K562 (cell line): ENCODE data around the gene SPIRE1. TPM values are rescaled to one million over a fixed set of nuclear protein-coding genes. Genes with fewer than 3 reads are reported as not detected.

Source experiments
- ATAC-seq: fragments of 200-7000 bp; cut with Tn5 transposase; 3 replicates; pipeline ENCODE4 v1.9.1; 2020; ENCODE audit warnings: moderate library complexity
- BruUV-seq: library from RNA; stranded (reverse); fragments of 400-500 nt; replicated peaks from 2 replicates; lab custom pipeline; 2021; lab: Mats Ljungman, UMichigan
- CTCF ChIA-PET: fragments of 300-600 bp; formaldehyde crosslinking; extraction: SDS; loops from one replicate; lab custom pipeline; 2021; ENCODE audit warnings: low intra/inter-chr PET ratio; lab: Yijun Ruan, JAX
- POLR2A ChIA-PET: fragments of 300-600, 350-650 bp; sonication (Branson Sonifier 250); formaldehyde crosslinking; extraction: SDS; loops from one replicate; lab custom pipeline; 2021; ENCODE audit warnings: antibody characterized with exemption, inconsistent platforms; lab: Yijun Ruan, JAX
- DNase-seq, 4 experiments: peaks; one replicate each; pipeline versions ENCODE4 v3.0.0 to v3.0.0-alpha.2; 2011 to 2018; ENCODE audit warnings: low spot score in 3 of 4, mixed read lengths in 3 of 4; ENCODE audit errors: extremely low read depth in 1 of 4
- FAIRE-seq: peaks from 2 replicates; lab custom pipeline; 2011; peaks lifted over from hg19 to GRCh38; lab: Jason Lieb, UNC
- H2AFZ ChIP-seq: 2 replicates; pipeline ENCODE4 v1.6.0; 2011; ENCODE audit warnings: low read depth, low read length, control low read depth, inconsistent platforms
- H3K27ac ChIP-seq: fragments of 200-600 bp; 3 replicates; pipeline ENCODE4 v1.8.0; 2011; ENCODE audit warnings: low read depth, mild to moderate bottlenecking, control low read depth, inconsistent platforms, low read length, moderate library complexity, mixed read lengths; ENCODE audit errors: extremely low read depth
- H3K27me3 ChIP-seq, 2 experiments: fragments of 300-600 bp in 1 of 2; 2 replicates in 1 of 2; 3 replicates in 1 of 2; pipeline versions ENCODE4 v1.6.0 to v1.8.0; 2011; ENCODE audit warnings: inconsistent platforms in 2 of 2, low read length in 2 of 2, mild to moderate bottlenecking in 1 of 2, mixed read lengths in 1 of 2, moderate library complexity in 1 of 2; ENCODE audit not compliant: control insufficient read depth in 2 of 2, insufficient read depth in 2 of 2
- H3K36me3 ChIP-seq: fragments of 300-600 bp; 3 replicates; pipeline ENCODE4 v1.8.0; 2011; ENCODE audit warnings: mild to moderate bottlenecking, low read length, inconsistent platforms; ENCODE audit not compliant: control insufficient read depth, insufficient read depth
- H3K4me1 ChIP-seq, 2 experiments: fragments of 200-600 bp in 1 of 2; replicated peaks in 1 of 2; 2 replicates in 1 of 2; 3 replicates in 1 of 2; pipeline versions ENCODE4 v1.5.1 to v1.8.0; 2011; ENCODE audit warnings: inconsistent platforms in 2 of 2, low read length in 2 of 2, mild to moderate bottlenecking in 1 of 2, mixed read lengths in 1 of 2, moderate library complexity in 1 of 2; ENCODE audit not compliant: control insufficient read depth in 2 of 2, insufficient read depth in 2 of 2
- H3K4me2 ChIP-seq: 2 replicates; pipeline ENCODE4 v1.6.1; 2011; ENCODE audit warnings: low read length, control low read depth, inconsistent platforms, mixed read lengths; ENCODE audit not compliant: insufficient read depth
- H3K4me3 ChIP-seq: fragments of 200-600 bp; sonication (generic), shearing (Covaris generic); 2 replicates; pipeline ENCODE4 v1.5.1; 2016; ENCODE audit warnings: control low read depth, inconsistent platforms
- H3K79me2 ChIP-seq: fragments of 200-600 bp; 3 replicates; pipeline ENCODE4 v1.8.0; 2011; ENCODE audit warnings: low read length, inconsistent platforms; ENCODE audit not compliant: control insufficient read depth, insufficient read depth
- H3K9ac ChIP-seq, 2 experiments: 2 replicates each; pipeline versions ENCODE4 v1.6.0 to v1.6.1; 2011; ENCODE audit warnings: low read depth in 2 of 2, low read length in 2 of 2, control low read depth in 1 of 2, inconsistent platforms in 1 of 2, mild to moderate bottlenecking in 1 of 2, mixed read lengths in 1 of 2; ENCODE audit not compliant: insufficient read depth in 1 of 2
- H3K9me1 ChIP-seq: one replicate; pipeline ENCODE4 v1.6.0; 2011; ENCODE audit warnings: inconsistent platforms, mild to moderate bottlenecking, low read length, moderate library complexity; ENCODE audit not compliant: control insufficient read depth, insufficient read depth
- H3K9me3 ChIP-seq: replicated peaks from 2 replicates; pipeline ENCODE4 v1.5.1; 2011; ENCODE audit warnings: low read depth, low read length, inconsistent platforms; ENCODE audit not compliant: control insufficient read depth, insufficient read depth
- H4K20me1 ChIP-seq: replicated peaks from 2 replicates; pipeline ENCODE4 v1.6.1; 2011; ENCODE audit warnings: low read length, inconsistent platforms, mixed read lengths; ENCODE audit not compliant: control insufficient read depth, insufficient read depth
- ATF7 ChIP-seq: fragments of 450-650 bp; IDR thresholded peaks from 2 replicates; pipeline ENCODE4 v1.7.1; 2014; ENCODE audit warnings: mild to moderate bottlenecking, moderate library complexity
- CAMTA2 ChIP-seq: fragments of 250-450 bp; sonication (Bioruptor Pico); conservative IDR thresholded peaks from 2 replicates; pipeline ENCODE4 v1.5.1; 2022
- CBX5 ChIP-seq: IDR thresholded peaks from 2 replicates; pipeline ENCODE4 v1.6.1; 2014; ENCODE audit warnings: low read depth, borderline replicate concordance
- CREBBP ChIP-seq: IDR thresholded peaks from one replicate; pipeline ENCODE4 v1.6.1; 2012; ENCODE audit warnings: low read depth, mild to moderate bottlenecking, control low read depth, inconsistent platforms, low read length
- CUX1 ChIP-seq: fragments of 200-800 bp; sonication (Bioruptor generic); IDR thresholded peaks from 2 replicates; pipeline ENCODE4 v1.6.1; 2016; ENCODE audit warnings: missing genetic modification characterization, missing compliant biosample characterization
- ERF ChIP-seq: fragments of 450-650 bp; formaldehyde crosslinking; IDR thresholded peaks from 2 replicates; pipeline ENCODE4 v1.4.0; 2020; ENCODE audit warnings: mild to moderate bottlenecking, mixed read lengths
- HMG20A ChIP-seq: fragments of 450-650 bp; formaldehyde crosslinking; conservative IDR thresholded peaks from 2 replicates; pipeline ENCODE4 v1.4.0; 2020; ENCODE audit warnings: mild to moderate bottlenecking, mixed read lengths
- PATZ1 ChIP-seq: fragments of 250-450 bp; sonication (Bioruptor Pico); IDR thresholded peaks from 2 replicates; pipeline ENCODE4 v1.5.0; 2020; ENCODE audit warnings: mild to moderate bottlenecking, borderline replicate concordance
- POLR2H ChIP-seq: IDR thresholded peaks from 2 replicates; pipeline ENCODE4 v1.6.1; 2016; ENCODE audit warnings: missing genetic modification characterization, low read depth, mild to moderate bottlenecking, control low read depth, missing compliant biosample characterization, moderate library complexity
- PTTG1 ChIP-seq: fragments of 450-650 bp; IDR thresholded peaks from 2 replicates; pipeline ENCODE4 v1.6.1; 2016; ENCODE audit warnings: low read depth, mild to moderate bottlenecking, missing genetic modification characterization, missing compliant biosample characterization
- RAD21 ChIP-seq, 2 experiments: fragments of 250-450 bp in 1 of 2; fragments of 450-650 bp in 1 of 2; sonication (Bioruptor Pico) in 1 of 2; formaldehyde crosslinking in 1 of 2; IDR thresholded peaks in 1 of 2; conservative IDR thresholded peaks in 1 of 2; 2 replicates each; pipeline versions ENCODE4 v1.4.0 to v1.8.0; 2020 to 2022; ENCODE audit warnings: mild to moderate bottlenecking in 2 of 2, moderate library complexity in 1 of 2
- RBM22 ChIP-seq: fragments of 200-400 bp; formaldehyde crosslinking; IDR thresholded peaks from 2 replicates; pipeline ENCODE4 v1.6.1; 2018; ENCODE audit warnings: low read length, low read depth; ENCODE audit not compliant: poor library complexity, severe bottlenecking
- RBM25 ChIP-seq: fragments of 200-400 bp; formaldehyde crosslinking; IDR thresholded peaks from 2 replicates; pipeline ENCODE4 v1.6.1; 2018; ENCODE audit warnings: low read length, low read depth, moderate library complexity; ENCODE audit not compliant: severe bottlenecking
- SRSF7 ChIP-seq: fragments of 200-400 bp; formaldehyde crosslinking; optimal IDR thresholded peaks from 2 replicates; pipeline ENCODE3; 2017; ENCODE audit warnings: mild to moderate bottlenecking, low read depth, low read length
- ZNF174 ChIP-seq: fragments of 250-450 bp; sonication (Bioruptor Pico); IDR thresholded peaks from 2 replicates; pipeline ENCODE4 v1.4.0; 2020; ENCODE audit warnings: mild to moderate bottlenecking
- ZNF408 ChIP-seq: fragments of 250-450 bp; sonication (Bioruptor Pico); IDR thresholded peaks from 2 replicates; pipeline ENCODE4 v1.4.0; 2020; ENCODE audit warnings: low read depth, mild to moderate bottlenecking, moderate library complexity
- WGBS: fragments of 100-300 bp; shearing (Covaris generic); methylation state at CpG from one replicate; pipeline ENCODE4 v1.1.6; 2016; ENCODE audit warnings: low coverage, mixed read lengths; ENCODE audit not compliant: insufficient coverage; ENCODE audit errors: missing lambda C conversion rate; 5-methylcytosine and 5-hydroxymethylcytosine counted together
- in situ Hi-C: fragments of 300-500 bp; cut with MboI; formaldehyde crosslinking; loops from 4 replicates; pipeline ENCODE4 v1.15.0; 2018; ENCODE audit warnings: inconsistent platforms, mixed read lengths
- intact Hi-C: fragments of 100-400 bp; cut with micrococcal nuclease; formaldehyde crosslinking; loops from 2 replicates; pipeline ENCODE4 v1.14.2; 2022
- polyA plus RNA-seq, 8 experiments: library from polyadenylated mRNA; depleted of rRNA in 4 of 8; stranded (reverse) in 5 of 8; unstranded in 3 of 8; fragments of >200 nt; fragmentation: Nextera tagmentation in 2 of 8; fragmentation: Illumina TruSeq in 1 of 8; extraction: Ambion mirVana in 2 of 8; extraction: Trizol in 1 of 8; gene quantifications; 2 replicates each; pipeline versions ENCODE4 v1.2.1 to v1.2.3, GENCODE V29; 2011 to 2014; ENCODE audit warnings: inconsistent platforms in 1 of 8, missing spikeins in 1 of 8
- total RNA-seq, 7 experiments: library from RNA; depleted of rRNA in 6 of 7; stranded (reverse); fragments of >200 nt in 6 of 7; fragmentation: Illumina TruSeq in 2 of 7; extraction: Trizol in 2 of 7; gene quantifications; 2 replicates each; pipeline versions ENCODE4 v1.2.1 to v1.2.3, GENCODE V29; 2011 to 2021; ENCODE audit warnings: low replicate concordance in 1 of 7

SPIRE1 gene
- total and polyA plus RNA-seq, 9 of the 15 experiments (the other 6 are each of a cell fraction or from before 2014, with no cell fraction given): 2.9 to 14.0 (median 10.2) TPM

- in situ Hi-C loops (no loop called here), intact Hi-C loops (no loop called here)
- FAIRE-seq (no peak), ATAC-seq (no peak), DNase-seq (no peak)
- H3K4me3 ChIP-seq: no peak overlapping the region
- H3K27ac ChIP-seq: no peak overlapping the region
- no peak overlapping the region for H3K4me2 ChIP-seq
- POLR2A ChIA-PET: interaction anchor here (0.5 kb wide), 2 partner anchors 231 to 375 kb away, joined by 3 read pairs; no protein-coding TSS in a partner anchor
- no peaks in the 10 kb centered on the region for H3K9me3 ChIP-seq
- no peaks in the 10 kb centered on the region for H4K20me1 ChIP-seq
- BruUV-seq: no TSS peak
- H3K4me1 ChIP-seq: peaks cover 0 to 3% of the 10 kb centered on the region in 2 experiments; a peak in 2 of 5 replicates
- no peaks in the 10 kb centered on the region for H3K27me3 ChIP-seq
- H2AFZ ChIP-seq: no peak overlapping the region
- CTCF ChIA-PET: no interaction called here
- no peaks in the 10 kb centered on the region for H3K9me1 ChIP-seq
- H3K9ac ChIP-seq: no peak overlapping the region
- TF ChIP-seq ZNF174 (CRISPR knock-in tag) (no peak), CUX1 (CRISPR knock-in tag) (no peak), ZNF408 (CRISPR knock-in tag) (no peak), RAD21 (CRISPR knock-in tag; conservative IDR thresholded peaks at IDR 0.05 in 1 of 2, IDR thresholded peaks at IDR 0.05 in 1 of 2) (no peak), POLR2H (no peak), CREBBP (no peak), PATZ1 (CRISPR knock-in tag) (no peak), HMG20A (no peak), ERF (CRISPR knock-in tag) (no peak), RBM22 (no peak), ATF7 (no peak), SRSF7 (no peak), CAMTA2 (CRISPR knock-in tag) (no peak), CBX5 (no peak), PTTG1 (no peak), RBM25 (no peak)
- 64% methylated on average over 4 of the region's 4 CpGs for WGBS
- H3K79me2 ChIP-seq: no peaks in the 10 kb centered on the region
- peaks cover 21% of the 10 kb centered on the region; the same call in 2 of the 3 replicates for H3K36me3 ChIP-seq
These were observed 233.7 kb downstream of the SPIRE1 start for GRCh38 chr18:12424252-12424651.
